Choroid plexus epithelial cell (primary cell): Measurements from ENCODE around the gene USP25.
A peak's percentile ranks its signal among the peaks of the same experiment; 100 is the strongest.

Experiments
- DNase-seq: peaks from one replicate; pipeline ENCODE4 v3.0.0-alpha.2; 2010; ENCODE audit warnings: low read depth
- H3K4me3 ChIP-seq: 2 replicates; pipeline ENCODE4 v1.5.1; 2011; ENCODE audit warnings: low read depth, mild to moderate bottlenecking, control low read depth, low read length, moderate library complexity
- TF ChIP-seq, protein P1 (sequence below): conservative IDR thresholded peaks from 2 replicates; pipeline ENCODE4 v1.5.1; 2011; ENCODE audit warnings: low read depth, mild to moderate bottlenecking, control low read depth, inconsistent platforms, low read length, moderate library complexity

Gene USP25, protein sequence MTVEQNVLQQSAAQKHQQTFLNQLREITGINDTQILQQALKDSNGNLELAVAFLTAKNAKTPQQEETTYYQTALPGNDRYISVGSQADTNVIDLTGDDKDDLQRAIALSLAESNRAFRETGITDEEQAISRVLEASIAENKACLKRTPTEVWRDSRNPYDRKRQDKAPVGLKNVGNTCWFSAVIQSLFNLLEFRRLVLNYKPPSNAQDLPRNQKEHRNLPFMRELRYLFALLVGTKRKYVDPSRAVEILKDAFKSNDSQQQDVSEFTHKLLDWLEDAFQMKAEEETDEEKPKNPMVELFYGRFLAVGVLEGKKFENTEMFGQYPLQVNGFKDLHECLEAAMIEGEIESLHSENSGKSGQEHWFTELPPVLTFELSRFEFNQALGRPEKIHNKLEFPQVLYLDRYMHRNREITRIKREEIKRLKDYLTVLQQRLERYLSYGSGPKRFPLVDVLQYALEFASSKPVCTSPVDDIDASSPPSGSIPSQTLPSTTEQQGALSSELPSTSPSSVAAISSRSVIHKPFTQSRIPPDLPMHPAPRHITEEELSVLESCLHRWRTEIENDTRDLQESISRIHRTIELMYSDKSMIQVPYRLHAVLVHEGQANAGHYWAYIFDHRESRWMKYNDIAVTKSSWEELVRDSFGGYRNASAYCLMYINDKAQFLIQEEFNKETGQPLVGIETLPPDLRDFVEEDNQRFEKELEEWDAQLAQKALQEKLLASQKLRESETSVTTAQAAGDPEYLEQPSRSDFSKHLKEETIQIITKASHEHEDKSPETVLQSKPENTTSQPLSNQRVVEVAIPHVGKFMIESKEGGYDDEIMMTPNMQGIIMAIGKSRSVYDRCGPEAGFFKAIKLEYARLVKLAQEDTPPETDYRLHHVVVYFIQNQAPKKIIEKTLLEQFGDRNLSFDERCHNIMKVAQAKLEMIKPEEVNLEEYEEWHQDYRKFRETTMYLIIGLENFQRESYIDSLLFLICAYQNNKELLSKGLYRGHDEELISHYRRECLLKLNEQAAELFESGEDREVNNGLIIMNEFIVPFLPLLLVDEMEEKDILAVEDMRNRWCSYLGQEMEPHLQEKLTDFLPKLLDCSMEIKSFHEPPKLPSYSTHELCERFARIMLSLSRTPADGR

DNA sequence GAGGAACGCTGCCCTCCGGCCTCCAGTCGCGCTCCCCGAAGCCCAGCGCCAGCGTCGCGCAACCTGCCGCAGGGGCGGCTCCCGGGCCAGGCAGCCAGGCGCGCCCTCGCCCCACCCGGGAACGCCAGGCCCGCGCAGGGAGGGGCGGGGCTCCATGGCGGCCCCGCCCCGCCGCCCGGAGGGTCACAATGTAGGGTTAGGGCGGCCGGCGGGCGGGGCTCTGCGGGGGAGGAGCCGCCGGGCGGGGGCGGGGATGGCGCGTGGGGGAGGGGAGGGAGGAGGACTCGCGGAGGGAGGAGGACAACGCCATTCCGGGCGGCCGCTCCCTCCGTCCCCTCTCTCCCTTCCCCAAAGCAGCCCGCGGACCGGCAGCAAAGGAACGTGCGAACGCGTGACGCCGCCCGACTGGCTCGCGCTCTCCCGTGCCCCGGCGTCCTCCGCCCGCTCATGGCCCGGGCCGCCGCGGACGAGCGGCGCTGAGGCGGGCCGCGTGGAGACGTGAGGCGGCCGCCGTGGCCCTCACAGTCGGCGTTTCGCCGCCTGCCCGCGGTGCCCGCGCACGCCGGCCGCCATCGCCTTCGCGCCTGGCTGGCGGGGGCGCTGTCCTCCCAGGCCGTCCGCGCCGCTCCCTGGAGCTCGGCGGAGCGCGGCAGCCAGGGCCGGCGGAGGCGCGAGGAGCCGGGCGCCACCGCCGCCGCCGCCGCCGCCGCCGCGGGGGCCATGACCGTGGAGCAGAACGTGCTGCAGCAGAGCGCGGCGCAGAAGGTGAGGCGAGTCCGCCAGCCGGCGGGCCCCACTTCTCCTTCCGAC, at the start of gene USP25:
USP25 (plus strand) TSS at position 309 of the 810 bp plus-strand sequence; CDS start at position 721, 412 bp downstream.
- DNase-seq: peak; percentile 69
- TF ChIP-seq, protein P1, sequence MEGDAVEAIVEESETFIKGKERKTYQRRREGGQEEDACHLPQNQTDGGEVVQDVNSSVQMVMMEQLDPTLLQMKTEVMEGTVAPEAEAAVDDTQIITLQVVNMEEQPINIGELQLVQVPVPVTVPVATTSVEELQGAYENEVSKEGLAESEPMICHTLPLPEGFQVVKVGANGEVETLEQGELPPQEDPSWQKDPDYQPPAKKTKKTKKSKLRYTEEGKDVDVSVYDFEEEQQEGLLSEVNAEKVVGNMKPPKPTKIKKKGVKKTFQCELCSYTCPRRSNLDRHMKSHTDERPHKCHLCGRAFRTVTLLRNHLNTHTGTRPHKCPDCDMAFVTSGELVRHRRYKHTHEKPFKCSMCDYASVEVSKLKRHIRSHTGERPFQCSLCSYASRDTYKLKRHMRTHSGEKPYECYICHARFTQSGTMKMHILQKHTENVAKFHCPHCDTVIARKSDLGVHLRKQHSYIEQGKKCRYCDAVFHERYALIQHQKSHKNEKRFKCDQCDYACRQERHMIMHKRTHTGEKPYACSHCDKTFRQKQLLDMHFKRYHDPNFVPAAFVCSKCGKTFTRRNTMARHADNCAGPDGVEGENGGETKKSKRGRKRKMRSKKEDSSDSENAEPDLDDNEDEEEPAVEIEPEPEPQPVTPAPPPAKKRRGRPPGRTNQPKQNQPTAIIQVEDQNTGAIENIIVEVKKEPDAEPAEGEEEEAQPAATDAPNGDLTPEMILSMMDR: peak; percentile 15
- peak within 1 kb of the TSS; percentile 81 for H3K4me3 ChIP-seq

DNA sequence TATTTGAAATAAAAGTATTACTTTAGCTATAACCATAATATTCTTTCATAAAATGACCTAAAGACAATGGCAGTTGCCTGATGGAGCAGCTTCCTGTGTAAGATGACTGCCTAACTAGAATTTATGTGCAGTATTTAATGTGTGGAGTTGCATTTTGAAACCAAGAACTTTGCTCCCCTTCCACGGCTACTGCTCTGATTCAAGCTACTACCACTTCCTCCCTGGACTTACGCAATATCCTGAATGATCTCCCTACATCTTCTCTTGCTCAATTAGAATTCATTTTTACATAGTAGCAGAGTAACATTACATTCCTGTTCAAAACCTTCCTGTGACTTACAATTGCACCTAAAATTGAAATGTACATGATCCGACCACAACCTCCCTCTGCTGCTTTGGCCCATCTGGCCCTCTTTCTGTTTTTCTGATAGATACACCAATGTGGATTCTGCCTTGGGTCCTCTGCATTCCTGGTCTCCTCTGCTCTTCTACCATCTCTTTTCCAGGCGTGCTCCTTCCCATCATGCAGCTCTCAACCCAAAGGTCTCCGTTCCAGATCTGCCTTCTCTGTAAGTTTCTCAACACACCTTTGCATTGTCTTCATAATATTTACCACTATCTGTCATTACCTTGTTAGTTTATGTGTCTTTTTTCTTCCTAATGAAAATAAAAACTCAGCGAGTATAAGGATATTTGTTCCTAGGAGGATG, 47.4 kb upstream of the USP25 start:
- TF ChIP-seq, protein P1: no peak
- H3K4me3 ChIP-seq: no peak overlapping the region
- DNase-seq: peak; percentile 91

DNA sequence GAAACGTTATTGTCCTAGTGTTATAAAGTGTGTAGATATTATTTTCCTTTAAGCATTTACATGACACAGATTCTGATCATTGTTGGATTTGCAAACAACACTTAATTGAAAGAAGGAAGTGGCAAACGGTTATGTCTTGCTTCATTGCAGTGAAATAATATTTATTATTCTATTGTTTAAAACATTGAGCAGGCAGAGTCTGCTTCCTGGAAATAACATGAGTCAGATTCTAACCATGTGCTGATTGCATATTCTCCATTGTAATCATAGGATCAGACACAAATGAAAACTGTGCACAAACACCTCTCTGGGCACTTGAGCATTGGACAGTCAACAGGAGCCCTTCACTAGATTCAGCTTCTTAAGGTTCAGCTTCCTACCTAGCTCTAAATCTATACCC, 46.8 kb upstream of the USP25 start:
- DNase-seq: peak; percentile 73
- TF ChIP-seq, protein P1: no peak
- H3K4me3 ChIP-seq: no peak overlapping the region

DNA sequence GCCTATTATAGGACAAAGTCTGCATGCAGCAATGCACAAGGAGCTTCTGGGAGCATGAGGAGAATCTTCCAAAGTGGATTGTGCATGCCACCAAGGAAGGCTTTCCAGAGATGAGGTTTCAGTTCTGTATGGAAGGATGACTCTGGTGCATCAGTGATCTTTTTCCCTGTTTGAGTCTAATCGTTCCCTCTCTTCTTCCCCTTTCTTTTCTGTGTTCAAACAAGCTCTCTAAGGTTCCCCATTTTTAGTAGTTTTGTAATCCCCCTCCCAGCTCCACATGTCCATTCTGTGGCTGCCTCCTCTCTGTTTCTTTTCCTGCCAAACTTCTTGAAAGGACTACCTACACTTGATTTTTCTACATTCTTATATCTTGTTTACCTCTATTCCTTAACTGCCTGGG, 43.3 kb upstream of the USP25 start:
- no peak for DNase-seq
- H3K4me3 ChIP-seq: no peak overlapping the region
- TF ChIP-seq, protein P1: no peak

DNA sequence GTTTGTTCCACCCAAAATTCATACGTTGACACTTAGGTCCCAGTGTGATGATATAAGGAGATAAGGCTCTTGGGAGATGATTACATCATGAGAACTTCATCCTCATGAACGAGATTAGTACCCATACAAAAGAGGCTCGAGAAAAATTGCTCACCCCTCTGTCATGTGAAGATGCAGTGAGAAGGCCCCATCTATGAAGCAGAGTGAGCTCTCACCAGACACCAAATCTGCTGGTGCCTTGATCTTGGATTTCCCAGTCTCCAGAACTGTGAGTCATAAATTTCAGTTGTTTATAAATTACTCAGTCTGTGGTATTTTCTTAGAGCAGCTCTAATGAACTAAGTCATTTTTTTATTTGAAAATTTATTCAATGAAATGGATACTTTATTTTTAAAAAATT, 42.6 kb upstream of the USP25 start:
- TF ChIP-seq, protein P1: no peak

More for the DNA sequence above, 42.6 kb upstream of the USP25 start:
- no peak overlapping the region for H3K4me3 ChIP-seq
- peak; percentile 48 for DNase-seq
